Activated CD8-positive, alpha-beta memory T cell treated with anti-CD3 and anti-CD28 coated beads for 1 hour (primary cell): ENCODE results near the gene TIFAB.

Experiments used
- DNase-seq, 2 donors: peaks; one replicate each; pipeline ENCODE4 v3.0.0-alpha.2; 2020; ENCODE audit warnings: low read depth in 1 of 2; ENCODE audit errors: extremely low read depth in 1 of 2

The TIFAB gene

DNA sequence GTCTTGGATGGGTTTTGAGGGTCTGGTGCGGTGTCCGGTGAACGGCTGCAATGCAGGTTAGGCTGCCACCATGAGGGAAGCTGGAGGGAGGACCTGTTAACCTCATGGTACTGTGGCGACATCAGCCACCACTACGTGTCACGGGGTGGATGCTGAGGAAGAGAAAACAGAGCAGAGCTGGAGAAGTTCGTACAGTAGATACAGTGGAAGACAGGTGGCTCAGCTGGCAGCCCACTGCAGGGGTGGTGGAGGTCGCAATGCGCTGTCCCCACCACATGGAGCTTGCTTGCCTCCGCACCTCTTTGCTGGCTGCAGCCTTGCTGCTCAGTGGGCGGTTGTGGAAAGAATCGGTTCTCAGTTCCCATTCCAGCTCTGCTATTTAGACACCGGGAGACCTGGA, 7.8 kb downstream of the TIFAB start:
- DNase-seq = no peak

DNA sequence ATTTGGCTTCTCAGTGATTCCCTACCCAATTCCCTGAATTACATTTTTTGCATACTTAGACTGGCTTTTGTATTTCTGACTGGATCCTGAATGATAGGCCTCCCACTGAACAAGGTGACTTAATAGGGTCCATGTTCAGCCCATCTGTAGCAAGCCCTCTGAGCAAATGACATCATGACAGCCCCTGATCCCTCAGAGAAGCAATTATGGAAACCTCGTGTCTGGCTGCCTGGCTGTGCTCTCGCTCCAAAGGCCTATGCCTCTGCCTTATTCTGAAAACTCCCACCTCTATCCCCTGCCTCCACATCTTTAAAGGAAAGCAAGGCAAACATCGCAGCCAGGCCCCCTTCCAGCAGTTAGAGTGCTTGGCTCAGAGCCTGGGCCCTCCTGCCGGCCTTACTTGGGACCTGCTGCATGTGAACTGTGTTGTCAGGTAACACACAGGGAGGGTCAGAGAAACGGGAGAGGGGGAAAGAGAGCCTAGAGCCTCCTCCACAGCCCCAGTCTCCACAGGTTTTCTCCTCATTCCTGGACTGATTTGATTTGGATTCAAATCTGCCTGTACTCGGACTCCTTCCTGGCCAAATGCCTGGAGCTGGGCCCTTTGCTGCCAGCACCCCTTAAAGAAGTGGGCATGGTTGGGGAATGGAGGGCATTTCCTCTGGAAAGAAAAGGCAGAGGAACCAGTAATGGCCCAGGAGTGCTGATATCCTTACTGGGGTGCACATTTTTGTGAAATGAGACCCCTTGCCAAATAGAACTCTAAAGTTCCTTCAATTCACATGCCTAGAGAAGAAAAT, 8.8 kb downstream of the TIFAB start:
- DNase-seq = no peak

DNA sequence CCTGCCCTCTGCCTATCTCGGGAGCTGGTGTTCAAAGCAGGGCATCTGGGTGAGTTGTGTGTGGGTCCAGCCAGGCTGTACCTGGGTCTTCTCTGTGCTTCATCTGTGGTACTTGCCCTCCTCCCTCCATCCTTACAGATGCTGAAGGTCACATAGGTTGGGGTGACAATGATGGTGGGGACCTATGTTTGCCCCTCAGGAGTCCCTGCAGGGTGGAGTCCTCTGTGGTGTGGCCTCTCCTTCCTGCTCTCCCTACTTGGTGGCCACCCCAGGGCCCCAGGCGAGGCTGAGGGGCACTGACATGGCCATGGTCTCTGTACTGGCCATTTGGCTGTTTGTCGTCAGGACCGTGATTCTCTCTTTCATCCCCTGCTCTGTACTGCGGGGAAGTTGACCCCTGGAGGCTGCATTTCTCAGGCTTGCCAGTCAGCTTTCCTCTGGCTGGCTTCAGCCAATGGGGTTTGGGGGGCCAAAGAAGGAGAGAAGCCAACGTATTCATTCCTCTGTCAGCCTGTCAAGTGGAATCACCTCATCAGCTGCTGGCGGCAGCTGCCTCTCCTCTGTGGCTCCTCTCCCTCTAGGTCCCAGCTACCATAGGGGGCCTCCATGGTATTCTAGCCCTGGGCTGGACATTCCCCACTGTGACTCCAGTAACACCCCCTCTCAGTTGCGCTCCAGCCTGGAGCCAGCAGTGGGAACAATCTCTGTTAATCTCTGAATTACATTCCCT, 9.6 kb downstream of the TIFAB start:
- DNase-seq = no peak

DNA sequence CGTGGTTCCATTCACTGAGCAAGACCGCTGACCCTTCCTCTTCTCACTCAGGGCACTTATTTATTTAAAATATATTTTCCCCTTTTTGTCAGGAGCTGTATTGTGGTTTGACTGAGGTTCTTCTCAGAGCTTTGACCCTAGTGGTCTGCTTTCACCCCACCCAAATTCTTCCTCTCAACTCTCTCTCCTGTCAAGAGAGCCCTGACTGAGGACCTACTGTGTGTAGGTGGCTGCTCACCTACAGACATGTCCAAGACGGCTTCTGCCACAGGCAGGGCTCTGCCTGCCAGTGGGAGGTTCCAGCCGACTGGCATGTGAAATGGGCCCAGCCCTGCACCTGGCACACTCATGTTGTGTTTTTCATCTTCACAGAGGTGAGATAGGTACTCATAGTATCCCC, 10.2 kb downstream of the TIFAB start:
- DNase-seq = no peak

DNA sequence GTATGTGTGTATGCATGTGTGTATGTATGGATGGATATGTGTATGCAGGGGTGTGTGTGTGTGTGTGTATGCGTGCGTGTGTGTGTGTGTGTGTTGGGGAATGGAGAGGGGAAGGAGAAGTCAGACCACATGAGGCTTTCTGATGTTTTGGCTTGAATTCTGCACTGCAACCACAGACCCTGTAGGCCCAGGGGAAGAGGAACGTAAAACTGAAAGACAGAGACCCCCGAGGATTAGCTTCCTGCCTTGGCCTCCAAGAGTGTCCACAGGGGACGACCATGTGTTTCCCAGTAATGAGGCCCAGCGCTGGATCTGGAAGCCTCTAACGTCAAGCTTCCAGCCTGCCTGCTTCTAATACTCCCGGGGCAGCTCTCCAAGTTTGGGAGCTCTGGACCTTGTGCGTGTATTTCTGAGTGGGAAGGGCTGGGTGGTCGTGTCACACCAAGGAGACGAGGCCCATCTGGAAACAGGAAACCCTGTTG, 10.8 kb downstream of the TIFAB start:
- DNase-seq = no peak

DNA sequence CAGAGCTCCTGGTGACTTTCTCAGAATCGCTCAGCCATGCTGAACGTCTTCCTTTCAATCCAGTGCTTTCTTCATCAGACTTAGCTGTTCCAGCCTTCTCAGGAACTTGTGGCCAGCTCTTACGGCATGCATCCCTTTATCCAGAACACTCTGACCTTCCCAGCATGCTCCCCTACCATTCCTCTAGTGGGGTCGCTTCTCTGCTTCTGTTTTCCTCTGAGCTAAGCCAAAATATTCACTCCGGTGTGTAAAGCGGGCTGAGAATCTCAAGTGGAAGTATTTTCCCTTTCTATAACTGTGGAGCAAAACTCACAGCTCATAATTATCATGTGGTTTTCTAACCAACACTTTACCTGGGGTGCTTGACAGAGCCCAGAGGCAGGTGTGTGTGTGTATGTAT, 11.2 kb downstream of the TIFAB start:
- no peak for DNase-seq

DNA sequence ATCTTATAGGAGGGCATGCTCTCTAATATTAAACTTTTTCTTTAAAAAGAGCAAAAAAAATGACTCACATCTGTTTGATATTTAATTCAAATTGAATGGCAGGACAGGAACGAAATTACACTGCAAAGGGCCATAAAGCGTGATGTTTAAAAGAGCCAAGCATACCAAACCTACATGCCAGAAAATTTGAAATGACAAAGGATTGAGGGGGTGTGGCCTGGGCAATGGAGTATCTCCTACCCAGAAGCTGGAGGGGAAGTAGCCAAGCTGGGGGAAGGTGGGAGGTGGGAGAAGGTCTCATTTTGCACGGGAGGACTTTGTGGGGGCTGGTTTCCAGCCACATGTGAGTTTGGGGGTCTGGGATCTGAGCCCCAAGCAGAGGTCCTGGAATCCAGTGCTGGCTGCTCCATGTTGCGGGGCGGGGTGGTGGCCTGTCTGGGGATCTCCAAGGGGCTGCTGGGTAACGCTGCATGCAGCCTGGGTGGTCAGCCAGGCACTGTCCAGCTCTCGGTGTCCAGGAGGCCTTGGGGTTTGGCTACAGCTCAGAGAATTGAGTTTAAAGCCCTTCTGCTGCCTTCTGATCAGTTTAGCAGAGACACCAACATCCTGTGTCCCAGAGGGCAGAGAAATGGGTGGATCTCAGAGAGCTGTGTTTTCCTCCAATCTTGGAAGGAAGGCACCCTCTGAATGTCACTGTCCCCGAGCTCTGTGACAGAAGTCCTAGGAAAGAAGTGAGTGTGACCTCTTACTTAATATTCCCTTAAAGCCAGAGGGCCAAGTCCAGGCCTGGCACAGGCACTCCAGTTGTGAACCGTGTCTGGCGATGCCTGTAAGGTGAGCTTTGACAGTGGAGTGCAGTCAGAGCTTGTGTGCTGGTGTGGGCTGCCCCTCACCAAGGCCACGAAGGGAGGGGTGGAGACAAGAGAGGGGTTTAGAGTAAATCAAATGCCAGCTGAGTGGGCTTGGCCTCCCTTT, 12.6 kb downstream of the TIFAB start:
- DNase-seq = no peak

DNA sequence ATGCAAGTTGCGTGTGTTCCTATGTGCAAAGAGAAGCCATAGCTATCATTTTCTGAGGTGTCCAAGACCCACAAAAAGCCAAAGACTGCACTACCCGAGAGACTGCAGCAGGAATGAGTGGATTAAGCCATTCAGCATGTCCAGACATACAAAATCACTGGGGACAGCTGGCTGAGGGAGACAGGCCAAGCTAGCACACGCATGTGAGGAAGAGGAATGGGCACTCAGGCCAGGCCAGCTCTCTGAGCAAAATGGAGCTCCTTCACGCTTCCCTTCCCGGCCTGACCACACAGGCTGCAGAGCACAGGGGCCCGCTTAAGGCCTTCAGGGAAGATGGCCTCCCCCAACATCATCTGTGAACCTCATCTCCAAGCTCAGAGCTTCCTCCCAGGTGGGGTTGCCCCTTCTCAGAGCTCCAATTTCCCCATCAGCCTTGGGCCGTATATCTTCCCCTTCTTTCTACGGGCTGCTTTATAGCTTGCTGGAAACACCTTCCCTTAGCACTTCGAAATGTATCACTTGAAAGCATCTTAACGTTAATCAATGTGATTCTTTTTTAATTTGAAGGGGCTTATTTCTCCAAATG, 13.4 kb downstream of the TIFAB start:
- no peak for DNase-seq

DNA sequence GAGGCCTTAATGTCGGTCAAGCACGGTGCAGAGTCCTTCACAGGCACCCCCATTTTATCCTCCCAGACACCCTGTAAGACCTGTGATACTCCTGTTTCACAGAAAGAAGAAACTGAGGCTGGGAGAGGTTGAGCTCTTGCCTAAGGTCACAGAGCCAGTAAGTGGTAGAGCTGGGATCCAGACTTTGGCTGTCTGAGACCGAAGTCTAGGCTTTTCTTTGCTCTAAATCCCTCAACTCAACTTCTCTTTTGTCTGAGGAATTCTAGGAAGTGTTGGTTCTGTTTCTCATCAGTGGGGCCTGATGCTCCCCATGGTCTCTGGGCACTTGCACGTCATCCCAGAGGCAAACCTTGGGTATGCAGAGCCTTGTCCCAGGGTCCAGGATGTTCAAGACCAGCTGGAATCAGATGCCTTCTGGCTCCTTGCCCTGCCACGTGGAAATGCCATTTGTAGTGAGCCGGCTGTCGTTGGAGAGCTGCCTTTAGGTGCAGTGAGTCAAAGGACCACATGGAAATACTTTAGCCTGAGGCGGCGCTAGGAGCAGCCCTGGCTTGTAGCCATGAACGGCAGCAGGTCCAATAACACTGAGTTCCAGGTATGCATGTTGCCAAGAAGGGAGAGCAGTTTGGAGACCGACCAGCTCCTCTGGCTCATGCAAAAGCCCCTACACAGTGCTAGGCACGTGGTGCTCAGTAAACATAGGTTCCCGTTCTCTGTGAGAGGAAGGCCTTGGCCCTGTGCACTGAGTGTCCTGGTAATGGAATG, 14.2 kb downstream of the TIFAB start:
- no peak for DNase-seq

DNA sequence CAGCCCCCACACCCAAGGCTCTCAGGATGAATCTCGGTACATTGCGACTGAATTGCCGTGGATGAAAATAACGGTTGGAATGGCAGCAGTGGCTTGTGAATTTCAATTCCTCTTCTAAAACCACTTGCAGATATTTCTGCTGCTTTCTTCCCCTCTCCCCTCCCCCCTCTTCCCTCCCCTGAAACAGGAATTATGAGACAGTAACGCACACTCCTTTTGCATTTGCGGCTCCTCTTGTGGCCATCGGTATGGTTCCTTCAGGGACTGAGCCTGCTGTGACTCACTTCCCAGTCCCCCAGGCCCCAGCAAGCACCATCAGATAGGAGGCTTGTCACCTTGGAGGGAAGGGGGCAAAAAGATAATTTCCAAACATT, 14.7 kb downstream of the TIFAB start:
- DNase-seq = no peak

DNA sequence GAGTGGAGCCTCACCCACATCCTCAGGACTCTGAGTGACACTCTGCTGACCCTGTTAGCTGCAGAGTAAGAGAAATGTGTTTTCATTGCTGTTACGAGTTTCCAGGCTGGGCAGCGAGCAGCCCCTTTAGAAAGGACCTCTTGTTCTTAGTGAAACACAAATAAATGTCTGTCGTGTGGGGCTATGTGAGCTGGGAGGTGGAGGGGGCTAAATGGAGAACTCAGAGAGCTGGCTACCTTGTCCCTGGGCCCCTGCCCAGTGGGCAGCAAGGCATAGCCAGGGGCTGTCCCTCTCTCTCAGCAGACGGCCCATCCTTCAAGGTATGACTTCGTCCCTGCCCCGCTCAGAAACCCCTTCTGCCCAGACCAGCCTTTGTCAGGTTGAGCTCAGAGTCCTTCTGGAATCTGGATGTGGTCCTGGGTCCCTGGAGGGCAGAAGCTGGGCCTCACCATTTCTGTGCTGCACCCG, 15.2 kb downstream of the TIFAB start:
- no peak for DNase-seq

DNA sequence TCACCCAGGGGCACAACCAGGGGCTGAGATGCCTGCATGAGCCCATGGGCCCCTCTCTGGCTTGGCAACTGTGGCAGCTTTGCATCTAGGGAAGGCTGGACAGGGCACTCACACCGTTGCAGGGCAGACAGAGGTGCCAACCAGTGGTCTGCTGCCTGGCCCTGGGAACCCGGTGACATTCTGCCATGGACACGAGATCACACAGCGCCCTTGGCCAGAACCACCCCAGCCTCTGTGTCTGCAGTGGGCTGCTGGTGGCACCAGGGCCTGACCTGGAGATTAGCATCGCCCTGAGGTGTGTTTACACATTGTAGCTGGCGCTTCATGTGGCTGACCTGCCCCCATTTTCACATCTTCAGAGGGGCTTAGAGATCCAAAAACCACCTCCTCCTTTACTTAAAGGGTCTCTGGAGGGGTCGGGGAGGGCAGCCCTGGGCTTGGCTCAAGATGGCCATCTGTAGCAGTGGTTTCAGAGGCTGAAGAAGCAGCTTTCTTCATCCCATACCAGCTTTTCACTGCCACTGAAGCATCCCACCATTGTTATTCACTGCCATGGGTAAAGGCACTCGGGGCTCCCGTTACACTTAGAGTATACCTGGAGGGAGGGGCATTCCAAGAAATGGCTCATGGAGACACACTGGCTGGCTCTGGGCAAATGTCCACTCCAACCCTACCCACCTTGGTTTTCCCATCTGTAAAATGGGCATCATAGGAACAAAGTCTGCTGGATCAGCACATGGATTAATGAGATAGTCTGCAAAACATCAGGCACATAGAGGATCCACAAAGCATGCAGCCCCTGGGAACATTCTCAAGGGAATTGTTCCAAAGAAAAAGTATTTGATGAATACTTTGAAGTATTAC, 16.5 kb downstream of the TIFAB start:
- no peak for DNase-seq

DNA sequence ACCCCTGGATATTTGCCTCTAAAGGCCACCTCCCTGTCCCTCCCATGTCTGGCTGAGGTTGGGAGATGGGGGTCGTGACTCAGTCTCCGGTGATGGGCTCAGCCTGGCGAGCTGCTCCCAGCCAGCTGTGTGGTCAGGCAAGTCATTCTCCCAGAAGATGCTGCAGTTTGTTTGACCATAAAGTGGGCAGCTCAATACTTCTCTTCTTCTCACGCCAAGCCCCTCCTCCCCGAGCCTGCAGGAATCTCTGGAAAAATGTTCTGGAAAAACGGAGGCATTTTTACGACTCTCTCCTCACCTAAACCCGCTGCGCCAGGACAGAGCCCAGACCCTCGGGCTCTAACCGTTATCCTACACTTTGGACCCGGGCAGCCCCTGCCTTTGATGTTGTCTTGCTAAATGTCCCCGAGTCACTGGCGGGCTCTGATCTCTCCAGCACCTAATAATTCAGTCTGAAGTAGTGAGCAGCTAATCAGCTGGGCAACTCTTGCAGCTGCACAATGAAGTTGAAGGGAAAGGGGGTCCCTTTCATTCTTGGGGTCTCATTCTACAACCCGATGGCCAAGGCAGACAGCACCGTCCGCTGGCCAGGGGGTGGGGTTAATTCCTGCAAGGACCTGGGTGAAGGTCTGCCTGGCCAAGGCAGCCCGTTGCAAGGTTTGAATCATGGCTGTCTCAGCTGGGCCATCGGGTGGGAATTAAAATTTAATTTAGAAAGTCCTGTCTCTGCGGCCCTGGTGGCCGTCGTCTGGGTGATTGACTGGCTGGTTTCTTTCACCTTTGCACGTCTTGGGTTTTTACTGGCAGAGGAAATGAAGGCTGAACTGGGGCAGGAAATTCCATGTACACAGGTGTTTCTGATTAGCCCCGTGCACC, 17.3 kb downstream of the TIFAB start:
- no peak for DNase-seq

DNA sequence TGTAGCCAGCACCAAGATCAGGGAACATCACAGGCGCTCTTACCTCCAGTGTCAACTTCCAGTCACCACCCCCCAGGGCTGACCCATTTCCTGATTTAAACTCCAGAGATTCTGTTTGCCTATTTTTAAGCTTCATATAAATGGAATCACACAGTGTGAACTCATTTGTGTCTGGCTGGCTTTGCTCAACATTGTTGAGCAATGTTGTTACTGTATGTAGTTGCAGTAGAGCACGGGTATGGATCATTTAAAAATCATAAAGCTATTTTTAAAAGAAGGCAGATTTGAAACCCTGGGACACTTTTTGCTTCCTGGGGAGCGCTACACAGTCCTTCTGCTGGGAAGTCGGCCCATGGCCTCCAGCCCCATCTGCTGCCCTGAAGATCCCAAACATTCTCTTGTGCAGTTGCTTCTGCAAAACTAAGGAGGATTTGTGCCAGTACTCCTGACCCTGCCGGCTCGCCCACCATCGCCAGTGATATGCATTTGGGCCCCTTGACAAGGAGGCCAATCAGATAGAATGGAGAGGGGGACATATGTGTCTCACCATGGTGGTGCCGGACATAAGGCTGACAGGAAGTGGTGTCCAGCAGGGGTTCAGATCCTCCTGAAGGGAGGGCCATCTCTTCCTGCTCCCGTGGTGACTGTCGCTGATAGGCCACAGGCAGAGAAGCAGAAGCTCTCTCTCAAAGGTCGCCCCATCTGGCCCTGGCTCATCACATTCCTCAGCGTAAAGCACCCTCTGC, 18.3 kb downstream of the TIFAB start:
- no peak for DNase-seq

DNA sequence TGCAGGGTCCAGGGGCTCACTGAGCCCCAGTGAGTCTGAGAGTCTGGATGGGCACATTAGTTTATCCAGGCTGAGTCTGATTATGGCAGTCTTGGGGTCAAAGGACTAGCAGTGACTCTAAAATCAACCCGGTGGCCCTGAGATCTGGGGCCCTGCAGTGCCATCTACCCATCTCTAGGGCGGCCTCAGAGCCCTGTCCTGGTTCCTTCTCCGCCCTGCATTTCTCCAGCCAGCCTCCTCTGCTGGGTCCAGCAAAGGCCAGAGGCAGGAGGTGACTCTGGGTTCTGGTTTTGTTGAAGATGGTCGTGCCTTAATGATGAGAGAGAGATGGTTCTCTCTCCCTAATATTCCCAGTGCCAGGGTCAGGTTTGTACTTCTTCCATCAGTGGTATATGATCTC, 20.0 kb downstream of the TIFAB start:
- DNase-seq = no peak

DNA sequence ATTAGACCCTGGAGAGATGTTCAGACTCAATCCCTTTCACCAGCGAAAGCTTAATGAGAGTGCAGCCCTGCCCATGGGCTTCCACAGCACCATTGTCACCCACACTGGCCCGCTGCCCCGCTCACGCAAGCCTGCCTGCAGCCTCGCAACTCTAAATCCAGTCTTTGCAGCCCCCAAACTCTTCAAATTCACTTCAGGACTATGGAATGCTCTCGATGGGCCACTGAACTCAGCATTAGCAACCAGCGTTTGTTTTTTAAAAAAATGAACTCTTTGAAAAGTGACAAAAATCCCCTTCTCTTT, 22.1 kb downstream of the TIFAB start:
- no peak for DNase-seq

DNA sequence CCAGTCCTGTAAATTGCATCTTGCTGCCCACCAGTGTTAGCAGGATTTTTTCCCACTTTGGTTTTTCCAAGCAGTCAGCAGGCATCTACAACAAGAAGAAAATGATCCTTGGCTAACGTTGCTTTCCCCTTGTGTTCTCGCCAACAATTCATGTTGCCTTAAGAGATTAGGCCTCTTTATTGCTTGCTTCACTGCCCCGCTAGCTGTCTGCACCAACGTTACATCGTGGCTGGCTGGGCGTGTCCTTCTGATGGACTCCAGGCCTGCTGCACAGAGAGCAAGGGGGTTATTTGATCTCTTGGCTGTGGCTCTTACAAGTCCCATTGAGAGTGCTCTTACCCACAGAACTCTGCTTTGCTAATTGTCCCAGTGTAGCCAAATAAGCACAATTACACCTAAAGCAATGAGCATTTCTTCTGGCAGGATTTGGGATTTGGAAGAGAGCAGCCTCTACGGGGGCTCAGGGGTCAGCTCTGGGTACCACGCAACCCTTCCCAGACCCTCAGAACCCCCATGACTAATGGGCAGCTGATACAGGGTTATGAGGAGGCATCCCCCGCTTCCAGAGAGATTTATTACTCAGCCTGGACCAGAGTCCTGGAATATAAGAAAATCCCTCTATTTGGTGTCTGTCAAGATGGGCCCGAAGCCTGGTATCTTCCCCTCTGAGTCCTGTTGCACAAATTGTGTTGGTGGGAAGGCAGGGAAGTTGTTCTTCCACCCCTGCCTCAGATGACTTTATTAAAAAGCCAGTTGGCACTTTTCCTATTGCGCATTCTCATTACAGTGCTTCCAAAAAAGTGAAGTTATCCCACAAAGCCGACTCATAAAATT, 22.6 kb downstream of the TIFAB start:
- DNase-seq = no peak
